ENCODE measurements around the gene DOHH.

- TF ChIP-seq POLR2AphosphoS5 (IDR thresholded peaks at IDR 0.05; ENCODE audit: insufficient read depth, low read depth, low read length) (no peak), CTCF (IDR thresholded peaks at IDR 0.05; ENCODE audit: extremely low read depth in 1 of 2, insufficient read depth in 1 of 2, low read depth in 1 of 2, low read length in 2 of 2) (no peak), MYC (IDR thresholded peaks at IDR 0.05; ENCODE audit: low read depth, low read length) (no peak), JUN (IDR thresholded peaks at IDR 0.05; ENCODE audit: borderline replicate concordance, insufficient read depth, insufficient read length, low read depth) (no peak), MAX (IDR thresholded peaks at IDR 0.05; ENCODE audit: insufficient read depth, insufficient read length) (no peak), EZH2 (IDR thresholded peaks at IDR 0.05; ENCODE audit: borderline replicate concordance, low read depth, low read length, severe bottlenecking) (no peak), FOS (IDR thresholded peaks at IDR 0.05; ENCODE audit: borderline replicate concordance, insufficient read depth, low read length) (no peak), POLR2A (IDR thresholded peaks at IDR 0.05; ENCODE audit: low read depth, low read length) (no peak)
These were observed 34.9 kb downstream of the DOHH start for GRCh38 chr19:3465552-3465951.

Measured in endothelial cell of umbilical vein (primary cell).